Measurements from ENCODE around the gene STPG2. TPM values are rescaled to one million over a fixed set of nuclear protein-coding genes. Genes with fewer than 3 reads are reported as not detected.

The STPG2 gene
- total RNA-seq, 4 donors from 2014 or later: 0.79 to 1.2 TPM; not detected in 2

DNA sequence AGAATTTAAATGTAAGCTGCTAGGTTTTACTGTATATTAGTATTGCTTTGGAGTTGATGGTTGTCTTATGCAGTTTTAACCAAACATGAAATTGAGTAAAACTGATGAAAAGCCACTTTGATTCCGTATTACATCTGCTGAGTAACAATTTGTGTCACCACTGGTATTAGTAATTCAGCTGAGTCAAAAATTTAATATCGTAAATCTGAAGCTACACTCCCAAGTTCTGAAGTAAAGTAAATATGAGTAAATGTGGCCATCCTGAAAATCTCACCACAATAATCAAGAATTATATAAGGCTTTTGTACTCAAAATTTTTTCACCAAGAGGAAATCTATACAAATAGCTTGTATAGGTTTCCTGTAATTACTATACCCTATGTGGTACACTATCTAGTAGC, 142.3 kb downstream of the STPG2 start:
- Histone ChIP-seq H3K4me1 (no peaks in the 10 kb centered on the region), H3K36me3 (no peaks in the 10 kb centered on the region), H3K27me3 (no peaks in the 10 kb centered on the region), H3K4me3 (no peak overlapping the region), H3K27ac (no peak overlapping the region), H3K9me3 (no peaks in the 10 kb centered on the region)
- intact Hi-C loops (cut with DNase I; ENCODE audit: low total_unique reads): no loop called here
- DNase-seq: no peak
- WGBS, 2 donors (ENCODE audit: low coverage in 1 of 2): 80 to 83% methylated on average over 2 of the region's 2 CpGs
- TF ChIP-seq POLR2AphosphoS5 (IDR thresholded peaks at IDR 0.05) (no peak), EP300 (IDR thresholded peaks at IDR 0.05; ENCODE audit: low read depth) (no peak), POLR2A (IDR thresholded peaks at IDR 0.05) (no peak)
- TF ChIP-seq, protein P1, sequence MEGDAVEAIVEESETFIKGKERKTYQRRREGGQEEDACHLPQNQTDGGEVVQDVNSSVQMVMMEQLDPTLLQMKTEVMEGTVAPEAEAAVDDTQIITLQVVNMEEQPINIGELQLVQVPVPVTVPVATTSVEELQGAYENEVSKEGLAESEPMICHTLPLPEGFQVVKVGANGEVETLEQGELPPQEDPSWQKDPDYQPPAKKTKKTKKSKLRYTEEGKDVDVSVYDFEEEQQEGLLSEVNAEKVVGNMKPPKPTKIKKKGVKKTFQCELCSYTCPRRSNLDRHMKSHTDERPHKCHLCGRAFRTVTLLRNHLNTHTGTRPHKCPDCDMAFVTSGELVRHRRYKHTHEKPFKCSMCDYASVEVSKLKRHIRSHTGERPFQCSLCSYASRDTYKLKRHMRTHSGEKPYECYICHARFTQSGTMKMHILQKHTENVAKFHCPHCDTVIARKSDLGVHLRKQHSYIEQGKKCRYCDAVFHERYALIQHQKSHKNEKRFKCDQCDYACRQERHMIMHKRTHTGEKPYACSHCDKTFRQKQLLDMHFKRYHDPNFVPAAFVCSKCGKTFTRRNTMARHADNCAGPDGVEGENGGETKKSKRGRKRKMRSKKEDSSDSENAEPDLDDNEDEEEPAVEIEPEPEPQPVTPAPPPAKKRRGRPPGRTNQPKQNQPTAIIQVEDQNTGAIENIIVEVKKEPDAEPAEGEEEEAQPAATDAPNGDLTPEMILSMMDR (IDR thresholded peaks at IDR 0.05): no peak
- in situ Hi-C loops (cut with MboI; ENCODE audit: low pct_ligation_motif_present in 1 of 4, low pct_unique_long_range_greater_than_20kb in 1 of 4, low sequenced_read_pairs in 3 of 4): no loop called here

DNA sequence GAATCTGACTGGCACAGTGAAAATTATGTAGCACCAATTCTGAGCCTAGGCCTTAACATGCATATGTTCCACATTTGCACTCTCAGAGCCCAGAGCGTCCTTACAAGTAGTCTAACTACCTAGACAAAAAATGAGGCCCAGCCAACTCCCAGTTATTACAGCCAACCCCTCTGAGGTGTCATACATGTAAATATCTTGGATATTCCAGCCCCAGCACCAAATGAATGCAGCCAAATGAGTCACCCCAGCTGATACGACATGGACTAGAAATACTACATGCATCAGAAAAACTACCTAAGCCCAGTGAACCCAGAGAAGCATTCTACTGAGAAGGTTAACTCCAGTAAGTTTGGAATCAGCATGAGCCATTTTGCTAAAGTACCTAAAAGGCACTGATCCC, 145.1 kb downstream of the STPG2 start:
- WGBS, 2 donors (ENCODE audit: low coverage in 1 of 2): 83 to 84% methylated on average over 1 to 2 of the region's 2 CpGs
- intact Hi-C loops (cut with DNase I; ENCODE audit: low total_unique reads): no loop called here

DNA sequence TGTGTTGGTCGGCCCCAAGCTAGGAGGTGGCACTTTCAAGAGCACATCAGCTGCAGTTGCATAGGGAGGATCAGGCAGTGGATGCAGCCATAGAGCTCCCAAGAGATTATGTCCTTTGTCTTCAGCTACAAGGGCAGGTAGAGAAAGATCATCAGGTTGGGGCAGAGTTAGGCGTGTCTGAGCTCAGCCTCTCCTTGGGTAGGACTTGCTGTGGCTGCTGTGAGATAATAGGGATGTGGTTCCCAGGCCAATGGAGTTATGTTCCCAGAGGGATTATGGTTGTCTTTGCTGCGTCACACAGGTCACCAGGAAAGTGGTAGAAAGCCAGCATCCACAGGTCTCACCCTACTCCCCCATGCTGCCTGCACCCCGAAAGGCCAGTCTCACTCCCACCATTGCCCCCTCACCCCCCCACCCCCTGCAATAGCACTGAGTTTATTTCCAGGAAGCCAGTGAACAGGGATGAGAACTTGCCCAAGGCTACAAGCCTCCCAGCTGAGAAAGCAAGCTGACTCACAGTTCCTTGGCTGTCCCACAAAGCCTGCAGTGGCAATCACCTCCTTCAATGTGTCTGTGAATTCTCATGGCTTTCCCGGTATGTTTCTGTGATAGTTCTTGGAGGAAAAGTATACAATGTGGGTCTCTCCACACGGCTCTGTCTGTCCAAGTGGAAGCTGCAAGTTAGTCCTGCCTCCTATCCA, 148.4 kb downstream of the STPG2 start:
- Histone ChIP-seq H3K9me3 (no peaks in the 10 kb centered on the region), H3K27me3 (no peaks in the 10 kb centered on the region), H3K4me1 (no peaks in the 10 kb centered on the region), H3K4me3 (no peak overlapping the region), H3K36me3 (no peaks in the 10 kb centered on the region), H3K27ac (no peak overlapping the region)
- TF ChIP-seq EP300 (IDR thresholded peaks at IDR 0.05; ENCODE audit: low read depth) (no peak), POLR2A (IDR thresholded peaks at IDR 0.05) (no peak), POLR2AphosphoS5 (IDR thresholded peaks at IDR 0.05) (no peak)
- TF ChIP-seq, protein P1 (IDR thresholded peaks at IDR 0.05): no peak
- in situ Hi-C loops (cut with MboI; ENCODE audit: low pct_ligation_motif_present in 1 of 4, low pct_unique_long_range_greater_than_20kb in 1 of 4, low sequenced_read_pairs in 3 of 4) (no loop called here), intact Hi-C loops (cut with DNase I; ENCODE audit: low total_unique reads) (no loop called here)
- no peak for DNase-seq
- 83 to 90% methylated on average over 3 to 6 of the region's 6 CpGs for WGBS, 2 donors (ENCODE audit: low coverage in 1 of 2)

More for the DNA sequence above, 145.1 kb downstream of the STPG2 start:
- in situ Hi-C loops (cut with MboI; ENCODE audit: low pct_ligation_motif_present in 1 of 4, low pct_unique_long_range_greater_than_20kb in 1 of 4, low sequenced_read_pairs in 3 of 4): no loop called here
- Histone ChIP-seq H3K4me1 (no peaks in the 10 kb centered on the region), H3K9me3 (no peaks in the 10 kb centered on the region), H3K27ac (no peak overlapping the region), H3K36me3 (no peaks in the 10 kb centered on the region), H3K4me3 (no peak overlapping the region), H3K27me3 (no peaks in the 10 kb centered on the region)
- TF ChIP-seq, protein P1 (IDR thresholded peaks at IDR 0.05): no peak
- TF ChIP-seq POLR2A (IDR thresholded peaks at IDR 0.05) (no peak), EP300 (IDR thresholded peaks at IDR 0.05; ENCODE audit: low read depth) (no peak), POLR2AphosphoS5 (IDR thresholded peaks at IDR 0.05) (no peak)
- no peak for DNase-seq

DNA sequence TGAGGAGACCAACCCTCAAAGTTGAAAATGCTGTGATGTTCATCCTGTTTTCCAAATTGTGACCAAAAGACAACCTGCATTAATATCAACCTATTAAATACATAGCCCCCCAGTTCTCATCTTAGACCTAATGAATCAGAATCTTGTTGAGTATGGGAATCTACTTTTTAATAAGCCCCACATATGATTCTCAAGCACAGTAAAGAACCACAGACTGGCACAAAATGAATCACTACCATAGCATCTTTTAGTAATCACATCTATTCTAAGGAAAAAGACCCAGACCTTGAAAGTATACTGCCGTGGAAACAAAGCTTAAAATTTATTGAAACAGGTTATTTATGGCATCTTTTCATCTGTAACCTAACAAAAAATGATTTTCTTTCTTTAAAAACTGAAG, 152.9 kb downstream of the STPG2 start:
- no peak overlapping the region for H3K27ac ChIP-seq

More for the DNA sequence above, 152.9 kb downstream of the STPG2 start:
- Histone ChIP-seq H3K4me3 (no peak overlapping the region), H3K36me3 (no peaks in the 10 kb centered on the region), H3K27me3 (no peaks in the 10 kb centered on the region), H3K9me3 (no peaks in the 10 kb centered on the region), H3K4me1 (no peaks in the 10 kb centered on the region)
- no peak for TF ChIP-seq EP300 (IDR thresholded peaks at IDR 0.05; ENCODE audit: low read depth)
- TF ChIP-seq, protein P1 (IDR thresholded peaks at IDR 0.05): no peak
- no peak for TF ChIP-seq POLR2AphosphoS5 (IDR thresholded peaks at IDR 0.05)
- TF ChIP-seq POLR2A (IDR thresholded peaks at IDR 0.05): no peak
- 43 to 44% methylated on average over 1 of the region's 1 CpG for WGBS, 2 donors (ENCODE audit: low coverage in 1 of 2)
- no peak for DNase-seq
- intact Hi-C loops (cut with DNase I; ENCODE audit: low total_unique reads) (no loop called here), in situ Hi-C loops (cut with MboI; ENCODE audit: low pct_ligation_motif_present in 1 of 4, low pct_unique_long_range_greater_than_20kb in 1 of 4, low sequenced_read_pairs in 3 of 4) (no loop called here)

Data from transverse colon (tissue), 4 donors.